Activated CD8-positive, alpha-beta memory T cell treated with anti-CD3 and anti-CD28 coated beads for 24 hours (primary cell): ENCODE results near the gene HEPHL1.
"Not testable (repeated sequence)": the region's sequence is repeated elsewhere in the genome, so short reads cannot be mapped to it uniquely, and the experiment has no call there.

Source experiments
- DNase-seq: peaks from one replicate; pipeline ENCODE4 v3.0.0-alpha.2; 2020

Gene HEPHL1

GRCh38 chr11:94091091-94091490 is 69.9 kb downstream of the HEPHL1 start:
- no peak for DNase-seq

DNA sequence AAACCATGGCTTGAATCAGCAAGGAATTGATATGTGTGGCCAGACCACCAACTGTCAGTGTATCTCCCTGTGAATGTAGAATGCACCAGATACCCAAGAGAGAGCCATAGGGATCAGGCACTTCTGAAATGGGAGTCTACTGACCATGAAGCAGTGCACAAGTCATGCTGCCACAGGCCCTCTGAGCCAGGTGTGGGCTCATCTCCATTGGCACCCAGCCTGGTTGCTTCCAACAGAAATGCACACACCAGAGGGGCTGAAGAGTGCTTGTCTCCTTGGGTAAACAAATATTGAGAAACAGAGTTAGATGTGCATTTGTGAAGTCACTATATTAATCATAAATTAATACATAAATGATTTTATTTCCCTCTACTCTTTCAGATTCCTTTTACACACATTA is 79.1 kb downstream of the HEPHL1 start:
- no peak for DNase-seq

GRCh38 chr11:94103471-94103870 is 82.3 kb downstream of the HEPHL1 start:
- no peak for DNase-seq

- DNase-seq, result no peak
These were observed 83.6 kb downstream of the HEPHL1 start for GRCh38 chr11:94104734-94105133.

GRCh38 chr11:94106716-94107115 is 85.6 kb downstream of the HEPHL1 start:
- DNase-seq, result no peak

- no peak for DNase-seq
These were observed 86.2 kb downstream of the HEPHL1 start for GRCh38 chr11:94107363-94107762.

GRCh38 chr11:94111241-94111640 is 90.1 kb downstream of the HEPHL1 start:
- no peak for DNase-seq

DNA sequence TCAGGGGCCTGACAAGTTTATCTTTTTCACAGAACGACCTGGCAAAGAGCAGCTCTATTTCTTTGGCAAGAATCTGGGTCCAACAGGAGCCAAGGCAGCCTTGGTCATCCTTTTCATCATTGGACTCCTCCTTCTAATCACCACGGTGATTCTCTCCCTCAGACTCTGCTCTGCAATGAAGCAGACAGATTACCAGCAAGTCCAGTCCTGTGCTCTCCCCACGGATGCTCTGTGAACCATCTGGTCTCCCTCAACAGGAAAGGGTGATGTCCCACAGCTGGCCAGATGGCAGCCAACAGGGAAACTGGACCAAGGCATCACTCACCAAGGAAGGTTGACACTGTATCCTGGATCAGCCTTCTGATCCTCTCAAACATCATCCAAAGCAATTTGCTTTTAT is 90.5 kb downstream of the HEPHL1 start:
- no peak for DNase-seq

- no peak for DNase-seq
These were observed 91.2 kb downstream of the HEPHL1 start for GRCh38 chr11:94112206-94112953.

GRCh38 chr11:94117197-94117574 is 96.0 kb downstream of the HEPHL1 start:
- no peak for DNase-seq

- no peak for DNase-seq
These were observed 96.7 kb downstream of the HEPHL1 start for GRCh38 chr11:94117871-94118270.

DNA sequence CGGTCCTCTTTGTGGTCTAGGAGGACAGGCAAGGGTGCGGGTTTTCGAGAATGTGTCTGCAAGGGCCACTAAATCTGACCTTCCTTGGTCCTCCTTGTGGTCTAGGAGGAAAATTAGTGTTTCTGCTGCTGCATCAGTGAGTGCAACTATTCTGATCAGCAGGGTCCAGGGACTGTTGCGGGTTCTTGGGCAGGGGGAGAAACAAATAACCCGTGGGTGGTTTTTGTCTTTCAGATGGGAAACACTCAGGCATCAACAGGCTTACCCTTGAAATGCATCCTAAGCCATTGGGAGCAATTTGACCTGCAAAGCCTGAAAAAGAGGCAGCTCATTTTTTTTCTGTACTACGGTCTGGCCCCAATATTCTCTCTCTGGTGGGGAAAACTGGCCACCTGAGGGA is 98.5 kb downstream of the HEPHL1 start:
- DNase-seq, result not testable (repeated sequence)

DNA sequence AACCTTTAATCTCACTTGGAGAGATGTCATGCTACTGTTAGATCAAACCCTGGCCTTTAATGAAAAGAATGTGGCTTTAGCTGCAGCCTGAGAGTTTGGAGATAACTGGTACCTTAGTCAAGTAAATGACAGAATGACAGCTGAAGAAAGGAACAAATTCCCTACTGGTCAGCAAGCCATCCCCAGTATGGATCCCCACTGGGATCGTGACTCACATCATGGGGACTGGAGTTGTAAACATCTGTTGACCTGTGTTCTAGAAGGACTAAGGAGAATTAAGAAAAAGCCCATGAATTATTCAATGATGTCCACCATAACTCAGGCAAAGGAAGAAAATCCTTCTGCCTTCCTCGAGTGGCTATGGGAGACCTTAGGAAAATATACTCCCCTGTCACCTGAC is 99.4 kb downstream of the HEPHL1 start:
- not testable (repeated sequence) for DNase-seq

- DNase-seq, result no peak
These were observed 99.8 kb downstream of the HEPHL1 start for GRCh38 chr11:94120946-94121345.

- no peak for DNase-seq
These were observed 104.4 kb downstream of the HEPHL1 start for GRCh38 chr11:94125407-94126115.

DNA sequence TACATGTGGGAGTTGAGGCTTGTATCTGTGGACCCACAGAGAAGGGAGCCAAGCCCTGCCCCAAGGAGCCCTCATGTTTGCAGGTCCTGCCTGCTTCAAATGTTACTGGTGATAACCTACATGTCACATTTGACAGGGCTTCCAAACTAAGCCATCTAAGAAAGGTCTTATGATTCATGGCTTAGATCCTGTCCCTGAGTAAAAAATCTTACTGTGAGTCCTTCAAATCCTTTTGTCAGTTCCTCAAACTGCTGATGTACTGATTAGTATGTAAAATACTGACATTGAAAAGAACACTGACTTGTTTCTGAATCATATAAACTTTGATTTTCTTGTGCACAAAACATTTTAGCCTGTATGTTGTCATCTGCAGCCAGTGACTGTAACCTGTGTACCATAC is 106.5 kb downstream of the HEPHL1 start:
- no peak for DNase-seq

DNA sequence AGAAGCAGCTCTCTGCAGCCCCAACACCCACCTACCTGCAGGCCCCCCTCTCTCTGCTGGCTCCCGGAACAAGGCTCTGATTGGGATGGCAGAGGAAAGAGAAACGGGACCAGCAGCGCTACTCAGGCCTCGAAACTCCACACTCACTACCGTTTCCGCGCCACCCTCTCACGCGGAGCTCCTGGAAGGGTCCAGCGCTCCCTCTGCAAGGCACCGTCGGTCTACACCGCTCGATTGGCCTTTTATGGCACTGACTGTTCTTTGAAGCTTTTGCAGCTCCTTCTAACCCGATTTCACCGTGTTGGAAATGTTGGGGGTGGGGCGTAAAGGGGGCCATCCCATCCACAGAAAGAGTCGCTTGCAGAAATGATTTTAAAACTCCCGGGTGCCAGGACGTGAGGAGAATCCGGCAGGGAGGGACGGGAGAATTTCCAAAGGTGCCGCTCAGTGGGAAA is 107.2 kb downstream of the HEPHL1 start:
- no peak for DNase-seq

DNA sequence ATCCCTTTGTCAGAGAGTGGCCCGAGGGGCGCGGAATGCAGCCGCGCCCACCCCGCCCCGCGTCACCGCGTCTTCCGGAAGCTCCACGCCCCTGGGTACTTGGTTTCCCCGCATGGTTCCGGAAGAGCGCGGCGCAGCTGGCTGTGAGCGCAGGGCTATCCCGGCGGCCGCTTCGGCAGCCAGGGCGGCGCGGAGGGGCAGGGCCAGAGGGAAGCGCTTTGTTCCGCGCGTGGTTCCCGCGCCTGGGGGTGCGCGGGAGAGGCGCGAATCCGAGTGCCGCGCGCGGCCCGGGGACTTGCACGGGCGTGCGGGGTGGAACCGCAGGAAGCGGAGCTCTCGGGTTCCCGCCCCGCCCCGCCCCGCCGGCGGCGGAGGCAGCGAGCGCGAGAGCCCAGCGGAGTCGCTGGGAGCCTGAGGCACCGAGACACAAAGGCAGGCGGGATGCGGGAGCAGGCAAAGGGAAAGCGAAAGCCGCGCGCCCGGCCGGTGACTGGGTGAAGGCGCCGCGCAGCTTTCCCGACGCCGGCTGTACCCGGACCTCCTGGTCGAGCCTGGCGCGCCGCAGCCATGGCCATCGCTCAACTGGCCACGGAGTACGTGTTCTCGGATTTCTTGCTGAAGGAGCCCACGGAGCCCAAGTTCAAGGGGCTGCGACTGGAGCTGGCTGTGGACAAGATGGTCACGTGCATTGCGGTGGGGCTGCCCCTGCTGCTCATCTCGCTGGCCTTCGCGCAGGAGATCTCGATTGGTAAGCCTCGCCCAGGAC is 107.8 kb downstream of the HEPHL1 start, which contains the start of gene PANX1:
PANX1 (plus strand) TSS at position 96 of the 766 bp plus-strand sequence; CDS start at position 568, 472 bp downstream.
- DNase-seq, result peak; percentile 87

DNA sequence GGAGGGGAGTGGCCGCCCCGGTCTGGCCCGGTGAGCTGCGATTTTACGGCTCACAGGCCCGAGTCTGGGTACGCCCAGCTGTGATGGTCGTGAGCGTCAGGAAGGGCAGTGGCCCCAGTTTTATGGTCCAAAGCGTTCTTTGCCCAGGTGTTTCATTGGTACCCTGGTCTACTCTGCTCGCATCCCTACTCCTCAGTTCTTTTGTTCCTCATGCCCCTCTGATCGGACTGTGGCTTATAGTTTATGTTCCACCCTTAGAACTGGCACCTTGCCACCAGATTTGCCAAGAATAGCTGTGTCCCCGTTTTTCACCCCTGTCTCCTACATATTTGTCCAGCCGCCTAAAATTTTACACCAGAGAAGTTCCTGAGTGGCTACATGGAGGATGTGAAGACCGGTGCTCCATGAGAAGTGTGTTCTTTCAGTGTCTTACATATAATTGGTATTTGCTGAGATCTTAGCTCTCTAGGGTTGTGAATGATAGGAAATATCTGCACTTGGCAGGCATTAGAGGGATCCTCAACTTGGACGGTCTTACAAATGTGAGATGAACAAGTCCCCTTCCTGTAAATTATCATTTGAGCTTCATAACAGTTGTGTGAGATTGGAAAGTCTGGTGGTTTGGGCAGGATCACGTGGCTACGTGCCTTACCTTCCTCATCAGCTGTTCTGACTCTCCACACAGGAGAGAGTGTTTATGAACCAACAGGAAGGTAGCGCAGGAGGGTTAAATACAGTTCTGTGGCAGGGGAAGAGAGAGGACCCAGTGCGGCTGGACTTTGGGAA is 108.6 kb downstream of the HEPHL1 start:
- no peak for DNase-seq

GRCh38 chr11:94130298-94131046 is 109.3 kb downstream of the HEPHL1 start:
- DNase-seq, result no peak

DNA sequence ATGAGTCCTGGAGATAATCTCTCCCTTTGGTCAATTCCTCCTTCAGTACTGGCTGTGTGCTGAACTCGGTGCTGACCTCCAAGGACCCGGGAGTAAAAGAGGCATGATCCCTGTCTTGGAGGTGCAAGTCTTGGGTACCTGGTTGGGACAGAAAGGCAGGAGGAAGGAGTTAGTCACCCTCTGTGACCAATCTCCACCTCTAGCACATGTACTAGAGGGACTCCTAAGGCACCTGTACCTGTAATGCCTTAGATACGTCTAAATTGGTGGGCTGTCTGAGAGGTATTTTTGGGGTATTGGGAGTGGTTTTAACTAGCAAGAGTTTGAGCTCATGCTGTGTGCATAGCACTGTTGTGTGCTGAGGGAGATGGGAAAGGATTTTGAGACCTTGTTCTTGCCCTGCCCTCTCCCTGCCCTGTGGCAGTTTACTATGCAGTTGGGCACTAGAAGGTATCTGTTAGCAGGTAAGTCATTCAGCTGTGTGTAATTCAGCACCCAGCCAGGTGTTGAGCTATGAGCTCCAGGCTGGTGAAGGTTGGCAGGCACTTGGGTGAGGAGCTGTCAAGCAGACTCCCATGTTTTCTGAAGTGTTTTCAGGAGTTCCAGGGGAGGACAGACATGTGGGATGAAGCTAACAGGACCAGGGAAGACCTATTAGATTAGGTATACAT is 110.0 kb downstream of the HEPHL1 start:
- no peak for DNase-seq
